HepG2 (cell line): ENCODE measurements around the gene RABGAP1L. TPM values are rescaled to one million over a fixed set of nuclear protein-coding genes. Genes with fewer than 3 reads are reported as not detected.

Experiments used
- ATAC-seq: fragments of 200-7000 bp; cut with Tn5 transposase; 3 replicates; pipeline ENCODE4 v1.9.1; 2020; ENCODE audit warnings: mild to moderate bottlenecking, moderate library complexity
- BruUV-seq: library from RNA; stranded (reverse); fragments of 400-500 nt; replicated peaks from 2 replicates; lab custom pipeline; 2021; lab: Mats Ljungman, UMichigan
- CTCF ChIA-PET: fragments of 300-600 bp; formaldehyde crosslinking; extraction: SDS; loops from one replicate; lab custom pipeline; 2021; ENCODE audit warnings: low total read pairs, inconsistent platforms, low intra/inter-chr PET ratio; lab: Yijun Ruan, JAX
- POLR2A ChIA-PET: fragments of 350-600 bp; sonication (Branson Sonifier 250); formaldehyde crosslinking; loops from one replicate; lab custom pipeline; 2020; ENCODE audit warnings: antibody characterized with exemption, inconsistent platforms; lab: Yijun Ruan, JAX
- DNase-seq: peaks from one replicate; pipeline ENCODE4 v3.0.0-alpha.2; 2015; ENCODE audit warnings: low spot score
- FAIRE-seq: peaks from 3 replicates; lab custom pipeline; 2011; peaks lifted over from hg19 to GRCh38; lab: Jason Lieb, UNC
- H2AFZ ChIP-seq: one replicate; pipeline ENCODE4 v1.6.1; 2011; ENCODE audit warnings: low read length, inconsistent platforms
- H3K27ac ChIP-seq: fragments of 300-600 bp; 3 replicates; pipeline ENCODE4 v1.8.0; 2011; ENCODE audit warnings: mixed run types, mild to moderate bottlenecking, mixed read lengths, low read length, inconsistent platforms; ENCODE audit not compliant: insufficient read depth; ENCODE audit errors: extremely low read length
- H3K27me3 ChIP-seq, 2 experiments: fragments of 200-600 bp in 1 of 2; 2 replicates in 1 of 2; 3 replicates in 1 of 2; pipeline versions ENCODE4 v1.6.0 to v1.8.0; 2011; ENCODE audit warnings: low read length in 2 of 2, mild to moderate bottlenecking in 2 of 2, moderate library complexity in 2 of 2, inconsistent platforms in 1 of 2; ENCODE audit not compliant: insufficient read depth in 2 of 2, control insufficient read depth in 1 of 2
- H3K36me3 ChIP-seq, 2 experiments: fragments of 200-600 bp in 1 of 2; replicated peaks in 1 of 2; 2 replicates in 1 of 2; 3 replicates in 1 of 2; pipeline versions ENCODE4 v1.5.1 to v1.8.0; 2011; ENCODE audit warnings: low read length in 2 of 2, inconsistent platforms in 1 of 2; ENCODE audit not compliant: insufficient read depth in 2 of 2, control insufficient read depth in 1 of 2
- H3K4me1 ChIP-seq: 2 replicates; pipeline ENCODE4 v1.5.1; 2012; ENCODE audit warnings: low read length, inconsistent platforms; ENCODE audit not compliant: insufficient read depth
- H3K4me2 ChIP-seq: 2 replicates; pipeline ENCODE4 v1.6.0; 2011; ENCODE audit warnings: low read depth, low read length, inconsistent platforms
- H3K4me3 ChIP-seq, 3 experiments: fragments of 200-600 bp in 1 of 3; sonication (generic), shearing (Covaris generic) in 1 of 3; replicated peaks in 1 of 3; 2 replicates each; pipeline ENCODE4 v1.5.1; 2011 to 2016; ENCODE audit warnings: low read length in 3 of 3, inconsistent platforms in 2 of 3, low read depth in 2 of 3, mild to moderate bottlenecking in 2 of 3, control low read depth in 1 of 3, mixed read lengths in 1 of 3; ENCODE audit not compliant: insufficient read depth in 1 of 3
- H3K79me2 ChIP-seq: one replicate; pipeline ENCODE4 v1.6.1; 2011; ENCODE audit warnings: low read length, inconsistent platforms; ENCODE audit not compliant: insufficient read depth
- H3K9ac ChIP-seq: 2 replicates; pipeline ENCODE4 v1.6.0; 2011; ENCODE audit warnings: mild to moderate bottlenecking, low read depth, low read length, inconsistent platforms; ENCODE audit not compliant: insufficient read depth
- H3K9me3 ChIP-seq: 2 replicates; pipeline ENCODE4 v1.5.1; 2012; ENCODE audit warnings: mild to moderate bottlenecking, low read length
- H4K20me1 ChIP-seq: 2 replicates; pipeline ENCODE4 v1.6.0; 2011; ENCODE audit warnings: inconsistent platforms, mild to moderate bottlenecking, low read length, moderate library complexity; ENCODE audit not compliant: insufficient read depth
- AGO2 ChIP-seq: fragments of 200-400 bp; formaldehyde crosslinking; optimal IDR thresholded peaks from 2 replicates; pipeline ENCODE3; 2017; ENCODE audit warnings: mild to moderate bottlenecking, low read depth, low read length, moderate library complexity
- EHMT2 ChIP-seq: fragments of 200-600 bp; sonication (generic); IDR thresholded peaks from 2 replicates; pipeline ENCODE4 v1.7.0; 2017; ENCODE audit warnings: antibody characterized with exemption, low read depth, low read length, borderline replicate concordance
- EZH2 ChIP-seq: conservative IDR thresholded peaks from 2 replicates; pipeline ENCODE4 v1.6.1; 2012; ENCODE audit warnings: mild to moderate bottlenecking, low read depth, low read length, moderate library complexity
- FOSL2 ChIP-seq: sonication (generic); formaldehyde crosslinking; IDR thresholded peaks from 2 replicates; pipeline ENCODE4 v1.4.0; 2020; ENCODE audit warnings: missing genetic modification reagents
- FOXP1 ChIP-seq, 2 experiments: fragments of 450-650 bp in 1 of 2; IDR thresholded peaks; 2 replicates each; pipeline ENCODE4 v1.6.1; 2017 to 2018; ENCODE audit warnings: antibody characterized with exemption in 1 of 2
- NR3C1 ChIP-seq: sonication (generic); formaldehyde crosslinking; IDR thresholded peaks from 2 replicates; pipeline ENCODE4 v1.4.0; 2020; ENCODE audit warnings: missing genetic modification reagents
- POLR2G ChIP-seq: fragments of 200-400 bp; formaldehyde crosslinking; IDR thresholded peaks from 2 replicates; pipeline ENCODE4 v1.6.1; 2018; ENCODE audit warnings: mild to moderate bottlenecking, low read depth, low read length, moderate library complexity
- STAT5B ChIP-seq: sonication (generic); formaldehyde crosslinking; IDR thresholded peaks from 2 replicates; pipeline ENCODE4 v1.4.0; 2020; ENCODE audit warnings: missing genetic modification reagents
- ZMAT3 ChIP-seq: sonication (generic); formaldehyde crosslinking; conservative IDR thresholded peaks from 2 replicates; pipeline ENCODE4 v1.7.0; 2021; ENCODE audit warnings: missing genetic modification reagents
- ZNF343 ChIP-seq: sonication (generic); formaldehyde crosslinking; IDR thresholded peaks from 2 replicates; pipeline ENCODE4 v1.4.0; 2020; ENCODE audit warnings: mild to moderate bottlenecking, missing genetic modification reagents
- ZNF510 ChIP-seq: sonication (generic); formaldehyde crosslinking; IDR thresholded peaks from 2 replicates; pipeline ENCODE4 v1.4.0; 2020; ENCODE audit warnings: low read depth, mild to moderate bottlenecking, missing genetic modification reagents
- ZNF616 ChIP-seq: sonication (generic); formaldehyde crosslinking; IDR thresholded peaks from 2 replicates; pipeline ENCODE4 v1.5.0; 2020; ENCODE audit warnings: low read depth, mild to moderate bottlenecking, missing genetic modification reagents
- ZNF747 ChIP-seq: sonication (generic); formaldehyde crosslinking; IDR thresholded peaks from 2 replicates; pipeline ENCODE4 v1.8.1; 2023; ENCODE audit warnings: missing genetic modification reagents, mild to moderate bottlenecking, borderline replicate concordance
- ZNF781 ChIP-seq: sonication (generic); formaldehyde crosslinking; IDR thresholded peaks from 2 replicates; pipeline ENCODE4 v1.5.1; 2020; ENCODE audit warnings: borderline replicate concordance, mild to moderate bottlenecking, missing genetic modification reagents; ENCODE audit errors: not compliant biosample characterization
- WGBS: methylation state at CpG from one replicate; pipeline ENCODE4 v1.1.6; 2017; ENCODE audit warnings: low lambda C conversion rate; 5-methylcytosine and 5-hydroxymethylcytosine counted together
- in situ Hi-C: cut with HindIII; loops from 2 replicates; pipeline ENCODE4 v1.10.0; 2017; ENCODE audit warnings: low pct_unique_long_range_greater_than_20kb; ENCODE audit not compliant: extremely low pct_ligation_motif_present
- intact Hi-C: fragments of 100-400 bp; cut with micrococcal nuclease; formaldehyde crosslinking; loops from one replicate; pipeline ENCODE4 v1.10.0; 2022; ENCODE audit not compliant: unreplicated experiment
- polyA plus RNA-seq, 8 experiments: library from polyadenylated mRNA; depleted of rRNA in 3 of 8; stranded (reverse) in 7 of 8; unstranded in 1 of 8; fragments of >200 nt; fragmentation: Illumina TruSeq in 4 of 8; extraction: Trizol in 4 of 8; gene quantifications; 2 replicates each; pipeline versions ENCODE4 v1.2.1 to v1.2.3, GENCODE V29; 2011 to 2016; ENCODE audit warnings: low read depth in 4 of 8, missing spikeins in 1 of 8, mixed read lengths in 1 of 8; ENCODE audit not compliant: insufficient read depth in 1 of 8
- total RNA-seq, 5 experiments: library from RNA; depleted of rRNA; stranded (reverse); fragments of >200 nt; fragmentation: Illumina TruSeq; extraction: Trizol; gene quantifications; 2 replicates each; pipeline ENCODE4 v1.2.3, GENCODE V29; 2016; ENCODE audit warnings: low read depth in 1 of 5
- TF ChIP-seq, protein P1 (sequence below): sonication (generic); formaldehyde crosslinking; IDR thresholded peaks from 2 replicates; pipeline ENCODE4 v1.5.0; 2020; ENCODE audit warnings: mild to moderate bottlenecking, missing genetic modification reagents, borderline replicate concordance
- TF ChIP-seq, protein P2 (sequence below): sonication (generic); formaldehyde crosslinking; conservative IDR thresholded peaks from 2 replicates; pipeline ENCODE4 v1.8.0; 2022; ENCODE audit warnings: low read depth, missing genetic modification reagents

RABGAP1L gene
- total and polyA plus RNA-seq, 2 of the 13 experiments (the other 11 are each of a cell fraction or from before 2014, with no cell fraction given): 7.9 to 22.6 TPM

DNA sequence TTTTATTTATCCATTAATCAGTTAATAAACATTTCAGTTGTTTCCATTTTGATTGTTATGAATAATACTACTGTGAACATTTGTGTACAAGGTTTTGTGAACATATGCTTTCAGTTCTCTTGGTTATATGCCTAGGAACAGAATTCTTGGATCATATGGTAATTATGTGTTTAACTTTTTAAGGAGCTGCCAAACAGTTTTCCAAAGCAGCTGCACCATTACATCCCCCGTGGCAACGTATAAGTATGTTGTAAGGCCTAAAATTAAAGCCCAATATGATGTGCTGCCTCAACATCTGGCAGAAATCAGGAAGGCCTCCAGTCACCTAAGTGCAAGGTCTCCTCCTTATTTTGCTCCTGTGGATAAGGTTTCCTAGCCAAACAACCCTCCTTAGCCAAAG, 604.9 kb downstream of the RABGAP1L start:
- intact Hi-C loops: no loop called here
- Histone ChIP-seq H3K4me1 (no peaks in the 10 kb centered on the region), H3K9me3 (no peaks in the 10 kb centered on the region)
- CTCF ChIA-PET: no interaction called here
- ATAC-seq (no peak), DNase-seq (no peak)
- no peak for TF ChIP-seq NR3C1 (CRISPR knock-in tag)
- TF ChIP-seq ZNF747: no peak
- TF ChIP-seq EZH2: no peak
- no peak for TF ChIP-seq EHMT2
- TF ChIP-seq FOSL2 (CRISPR knock-in tag): no peak
- TF ChIP-seq ZNF343 (CRISPR knock-in tag): no peak
- TF ChIP-seq AGO2: no peak
- no peak for TF ChIP-seq ZNF616 (CRISPR knock-in tag)
- TF ChIP-seq, protein P1, sequence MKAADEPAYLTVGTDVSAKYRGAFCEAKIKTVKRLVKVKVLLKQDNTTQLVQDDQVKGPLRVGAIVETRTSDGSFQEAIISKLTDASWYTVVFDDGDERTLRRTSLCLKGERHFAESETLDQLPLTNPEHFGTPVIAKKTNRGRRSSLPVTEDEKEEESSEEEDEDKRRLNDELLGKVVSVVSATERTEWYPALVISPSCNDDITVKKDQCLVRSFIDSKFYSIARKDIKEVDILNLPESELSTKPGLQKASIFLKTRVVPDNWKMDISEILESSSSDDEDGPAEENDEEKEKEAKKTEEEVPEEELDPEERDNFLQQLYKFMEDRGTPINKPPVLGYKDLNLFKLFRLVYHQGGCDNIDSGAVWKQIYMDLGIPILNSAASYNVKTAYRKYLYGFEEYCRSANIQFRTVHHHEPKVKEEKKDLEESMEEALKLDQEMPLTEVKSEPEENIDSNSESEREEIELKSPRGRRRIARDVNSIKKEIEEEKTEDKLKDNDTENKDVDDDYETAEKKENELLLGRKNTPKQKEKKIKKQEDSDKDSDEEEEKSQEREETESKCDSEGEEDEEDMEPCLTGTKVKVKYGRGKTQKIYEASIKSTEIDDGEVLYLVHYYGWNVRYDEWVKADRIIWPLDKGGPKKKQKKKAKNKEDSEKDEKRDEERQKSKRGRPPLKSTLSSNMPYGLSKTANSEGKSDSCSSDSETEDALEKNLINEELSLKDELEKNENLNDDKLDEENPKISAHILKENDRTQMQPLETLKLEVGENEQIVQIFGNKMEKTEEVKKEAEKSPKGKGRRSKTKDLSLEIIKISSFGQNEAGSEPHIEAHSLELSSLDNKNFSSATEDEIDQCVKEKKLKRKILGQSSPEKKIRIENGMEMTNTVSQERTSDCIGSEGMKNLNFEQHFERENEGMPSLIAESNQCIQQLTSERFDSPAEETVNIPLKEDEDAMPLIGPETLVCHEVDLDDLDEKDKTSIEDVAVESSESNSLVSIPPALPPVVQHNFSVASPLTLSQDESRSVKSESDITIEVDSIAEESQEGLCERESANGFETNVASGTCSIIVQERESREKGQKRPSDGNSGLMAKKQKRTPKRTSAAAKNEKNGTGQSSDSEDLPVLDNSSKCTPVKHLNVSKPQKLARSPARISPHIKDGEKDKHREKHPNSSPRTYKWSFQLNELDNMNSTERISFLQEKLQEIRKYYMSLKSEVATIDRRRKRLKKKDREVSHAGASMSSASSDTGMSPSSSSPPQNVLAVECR: no peak
- TF ChIP-seq STAT5B (CRISPR knock-in tag): no peak
- no peak for TF ChIP-seq FOXP1 (IDR thresholded peaks at IDR 0.05)
- TF ChIP-seq FOXP1 (CRISPR knock-in tag; IDR thresholded peaks at IDR 0.05): no peak
- no peak for TF ChIP-seq ZNF781 (CRISPR knock-in tag)
- TF ChIP-seq, protein P2, sequence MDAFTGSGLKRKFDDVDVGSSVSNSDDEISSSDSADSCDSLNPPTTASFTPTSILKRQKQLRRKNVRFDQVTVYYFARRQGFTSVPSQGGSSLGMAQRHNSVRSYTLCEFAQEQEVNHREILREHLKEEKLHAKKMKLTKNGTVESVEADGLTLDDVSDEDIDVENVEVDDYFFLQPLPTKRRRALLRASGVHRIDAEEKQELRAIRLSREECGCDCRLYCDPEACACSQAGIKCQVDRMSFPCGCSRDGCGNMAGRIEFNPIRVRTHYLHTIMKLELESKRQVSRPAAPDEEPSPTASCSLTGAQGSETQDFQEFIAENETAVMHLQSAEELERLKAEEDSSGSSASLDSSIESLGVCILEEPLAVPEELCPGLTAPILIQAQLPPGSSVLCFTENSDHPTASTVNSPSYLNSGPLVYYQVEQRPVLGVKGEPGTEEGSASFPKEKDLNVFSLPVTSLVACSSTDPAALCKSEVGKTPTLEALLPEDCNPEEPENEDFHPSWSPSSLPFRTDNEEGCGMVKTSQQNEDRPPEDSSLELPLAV (CRISPR knock-in tag): no peak
- TF ChIP-seq ZNF510: no peak
- TF ChIP-seq POLR2G: no peak
- no peak for TF ChIP-seq ZMAT3
- TF ChIP-seq, all 625 proteins: peak for 0
- Histone ChIP-seq H3K9ac (no peak overlapping the region), H4K20me1 (no peaks in the 10 kb centered on the region), H3K27ac (no peak overlapping the region), H3K27me3 (no peaks in the 10 kb centered on the region), H2AFZ (no peak overlapping the region), H3K36me3 (no peaks in the 10 kb centered on the region), H3K4me3 (no peak overlapping the region), H3K4me2 (no peak overlapping the region), H3K79me2 (no peaks in the 10 kb centered on the region)
- FAIRE-seq: no peak
- in situ Hi-C loops: no loop called here
- 85% methylated on average over 2 of the region's 2 CpGs for WGBS
- no TSS peak for BruUV-seq
- POLR2A ChIA-PET: no interaction called here
